ENCODE data around the gene NFATC2.
"Not testable (repeated sequence)": the region's sequence is repeated elsewhere in the genome, so short reads cannot be mapped to it uniquely, and the experiment has no call there.

Gene NFATC2

DNA sequence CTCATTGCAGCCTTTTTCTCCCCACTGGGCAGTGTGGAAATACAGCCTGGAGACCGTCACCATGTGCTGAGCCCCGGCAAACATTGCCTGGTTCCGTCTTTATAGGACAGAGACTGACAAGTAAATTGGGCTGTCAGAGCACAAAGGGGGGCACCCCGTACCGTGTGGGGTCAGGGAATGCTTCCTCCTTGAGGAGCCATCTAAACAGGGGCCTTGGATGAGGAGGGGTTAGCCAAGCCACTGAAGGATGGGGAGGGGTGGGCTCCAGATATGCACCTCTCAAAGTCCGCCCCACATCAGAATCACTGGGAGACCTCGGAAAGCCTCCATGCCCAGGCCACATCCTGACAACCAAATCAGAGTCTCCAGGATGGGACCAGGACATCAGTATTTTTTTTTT lies 73.9 kb downstream of the NFATC2 start:
- DNase-seq = peak; percentile 20

DNA sequence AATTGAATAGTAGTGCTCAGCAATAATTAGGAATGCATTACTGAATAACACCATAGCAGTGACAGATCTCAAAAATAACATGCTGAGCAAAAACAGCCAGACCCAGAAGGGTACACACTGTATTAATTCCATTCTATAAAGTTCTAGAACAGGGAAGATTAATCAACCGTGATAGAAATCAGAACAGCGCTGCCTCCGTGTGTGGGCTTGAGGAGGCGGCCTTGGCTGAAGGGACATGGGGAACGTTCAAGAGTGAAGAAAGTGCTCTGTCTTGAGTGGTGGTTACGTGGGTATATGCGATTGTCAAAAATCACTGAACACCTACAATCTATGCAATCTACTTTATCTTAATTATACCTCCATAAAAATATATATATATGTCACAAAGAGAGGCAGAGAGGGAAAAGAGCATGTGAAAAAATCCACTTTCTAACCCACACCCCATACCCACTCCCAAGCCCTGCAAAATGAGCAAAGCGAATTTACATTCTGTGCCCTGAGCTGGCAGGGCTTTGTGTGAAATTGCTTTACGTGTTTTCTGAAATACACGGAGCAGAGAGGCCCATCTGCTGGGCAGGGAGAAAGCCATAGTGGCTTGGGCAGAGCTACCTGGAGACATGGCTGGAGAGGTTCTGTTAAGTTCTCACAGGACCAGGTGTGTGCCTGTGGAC lies 74.4 kb downstream of the NFATC2 start:
- peak; percentile 34 for DNase-seq

DNA sequence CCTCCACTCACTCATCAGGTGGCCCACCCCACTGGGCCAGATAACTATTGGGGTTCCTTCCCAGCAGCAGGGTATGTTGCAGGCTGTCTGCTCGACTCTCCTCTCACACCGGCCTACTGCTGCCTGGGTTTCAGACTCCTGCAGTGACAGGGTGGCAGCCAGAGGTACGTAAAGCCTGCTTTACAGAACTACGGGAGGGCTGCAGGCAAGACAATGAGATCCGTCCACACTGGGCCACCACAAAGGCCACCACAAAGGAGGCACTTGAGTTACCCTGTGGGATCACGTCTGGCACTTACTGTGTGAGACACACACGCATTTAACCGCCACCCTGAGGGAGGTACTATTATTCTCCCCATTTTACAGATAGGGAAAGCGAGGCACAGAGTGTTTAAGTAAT lies 78.5 kb downstream of the NFATC2 start:
- no peak for DNase-seq

DNA sequence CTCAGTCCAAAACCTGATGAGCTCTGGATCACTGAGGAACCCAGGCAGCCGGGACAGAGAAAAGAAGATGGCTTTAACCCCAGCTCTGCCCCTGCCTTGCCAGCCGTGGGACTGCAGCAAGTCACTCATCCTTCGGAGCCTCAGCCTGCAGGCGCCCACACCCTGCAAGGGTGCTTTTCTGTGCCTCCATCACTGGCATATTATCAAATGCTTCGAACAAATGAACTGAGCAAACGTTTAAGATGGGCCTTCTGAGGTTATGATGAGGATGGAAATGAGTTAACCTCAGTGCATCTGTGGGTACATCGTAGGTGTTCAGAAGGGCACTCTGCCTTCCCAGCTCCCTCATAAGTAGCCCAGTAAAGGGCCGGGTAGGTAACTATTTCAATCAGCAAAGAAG lies 79.0 kb downstream of the NFATC2 start:
- no peak for DNase-seq

DNA sequence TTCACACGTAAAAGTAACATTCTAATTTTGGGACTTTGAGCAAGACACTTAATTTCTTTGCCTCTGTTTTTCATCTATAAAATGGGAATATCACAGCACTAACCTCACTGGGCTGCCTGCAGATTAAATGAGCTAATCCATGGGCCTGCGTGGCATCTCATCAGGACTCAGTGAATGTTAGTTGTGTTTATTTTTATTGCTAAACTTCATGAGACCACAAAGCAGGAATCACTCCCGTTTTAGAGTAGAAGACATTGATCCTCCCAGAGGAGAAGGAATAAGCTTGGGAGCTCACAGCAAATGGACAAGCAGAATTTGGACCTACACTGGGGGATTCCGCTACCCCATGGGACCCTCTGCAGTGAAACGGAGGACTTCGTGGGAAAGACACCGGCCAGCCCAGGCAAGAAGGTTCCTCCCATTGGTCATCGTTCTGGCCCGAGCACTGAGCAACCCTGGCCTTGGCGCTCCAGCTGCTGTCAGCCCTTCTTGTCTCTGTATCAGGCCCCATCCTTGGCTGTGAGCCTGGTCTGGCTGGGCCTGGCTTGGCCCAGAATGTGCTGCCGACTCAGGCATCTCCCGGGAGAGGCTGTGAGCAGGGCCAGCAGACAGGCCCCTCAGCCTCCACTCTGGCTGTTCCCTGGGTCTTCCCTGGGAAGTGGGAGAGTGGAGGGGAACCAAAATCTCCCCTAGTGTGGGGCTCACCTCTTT lies 79.8 kb downstream of the NFATC2 start:
- DNase-seq = no peak

DNA sequence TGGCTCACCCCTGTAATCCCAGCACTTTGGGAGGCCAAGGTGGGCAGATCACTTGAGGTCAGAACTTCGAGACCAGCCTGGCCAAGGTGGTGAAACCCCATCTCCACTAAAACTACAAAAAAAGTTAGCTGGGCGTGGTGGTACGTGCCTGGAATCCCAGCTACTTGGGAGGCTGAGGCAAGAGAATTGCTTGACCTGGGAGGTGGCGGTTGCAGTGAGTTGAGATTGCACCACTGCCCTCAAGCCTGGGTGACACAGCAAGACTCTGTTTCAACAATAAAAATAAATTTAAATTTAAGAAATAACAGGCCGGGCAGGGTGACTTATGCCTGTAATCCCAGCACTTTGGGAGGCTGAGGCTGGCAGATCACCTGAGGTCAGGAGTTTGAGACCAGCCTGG lies 80.7 kb downstream of the NFATC2 start:
- not testable (repeated sequence) for DNase-seq

DNA sequence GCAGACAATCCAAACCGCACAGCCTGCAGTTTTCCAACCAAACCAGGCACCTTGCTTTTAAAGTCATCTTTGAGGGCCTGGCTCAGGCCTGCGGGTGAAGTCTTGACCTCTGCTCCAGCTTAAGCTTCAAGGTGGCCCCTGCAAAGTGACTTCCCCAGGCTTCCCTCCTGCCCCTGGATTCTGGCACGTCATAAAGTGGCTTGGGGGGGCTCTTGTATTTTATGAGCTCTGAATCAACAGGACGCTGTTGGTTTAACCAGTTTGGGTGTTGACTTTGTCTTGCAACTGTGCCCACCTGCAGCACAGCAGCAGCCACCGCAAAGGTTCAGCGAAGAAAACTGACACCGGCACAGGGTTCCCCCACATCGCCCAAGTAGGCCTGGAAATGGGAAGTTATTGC lies 81.2 kb downstream of the NFATC2 start:
- DNase-seq = no peak

DNA sequence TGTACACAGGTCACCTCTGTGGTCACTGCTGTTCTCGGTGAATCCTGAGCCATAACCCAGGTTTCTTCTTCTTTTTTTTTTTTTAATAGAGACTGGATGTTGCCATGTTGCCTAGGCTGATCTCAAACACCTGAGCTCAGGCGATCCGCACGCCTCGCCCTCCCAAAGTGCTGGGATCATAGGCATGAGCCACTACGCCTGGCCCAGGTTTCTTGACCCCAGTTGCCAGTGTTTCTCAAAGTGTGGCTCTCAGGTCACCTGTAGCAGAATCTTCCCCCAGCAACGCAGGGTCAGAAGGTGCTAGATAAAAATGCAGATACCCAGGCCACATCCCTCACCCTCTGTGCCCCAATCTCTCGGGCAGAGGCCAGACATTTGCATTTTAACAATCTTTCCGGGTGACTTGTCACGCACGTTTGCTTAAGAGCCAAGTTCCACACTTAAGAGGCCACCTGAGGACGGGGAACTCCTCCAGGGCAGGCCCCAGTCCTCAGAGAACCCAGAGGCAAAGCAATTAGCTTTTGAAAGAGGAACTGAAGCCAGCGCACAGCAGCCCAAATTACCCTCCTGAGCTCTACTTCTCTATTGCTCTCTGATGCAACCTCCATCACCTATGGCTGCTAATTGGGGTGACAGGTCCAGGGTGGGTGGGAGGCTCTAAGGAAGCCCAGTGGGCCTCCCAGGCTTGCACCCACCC lies 81.8 kb downstream of the NFATC2 start:
- no peak for DNase-seq

DNA sequence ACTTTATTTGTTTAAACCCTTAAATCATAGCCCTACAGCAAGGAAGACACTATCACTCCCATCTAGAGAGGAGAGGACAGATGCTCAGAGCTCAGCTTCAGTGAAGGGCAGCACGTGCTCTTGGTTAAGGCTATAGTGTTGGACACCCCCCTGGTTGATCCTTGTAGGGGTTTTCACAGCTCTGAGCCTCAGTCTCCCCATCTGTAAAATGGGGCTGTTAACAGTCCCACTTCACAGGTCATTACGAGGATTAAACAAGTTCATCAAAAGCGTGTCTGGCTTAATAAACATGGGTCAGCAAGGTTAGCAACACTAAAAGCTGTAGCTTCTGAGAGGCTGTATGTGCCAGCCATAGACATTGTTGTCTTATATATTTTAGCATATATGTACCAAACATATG lies 82.4 kb downstream of the NFATC2 start:
- DNase-seq = no peak

DNA sequence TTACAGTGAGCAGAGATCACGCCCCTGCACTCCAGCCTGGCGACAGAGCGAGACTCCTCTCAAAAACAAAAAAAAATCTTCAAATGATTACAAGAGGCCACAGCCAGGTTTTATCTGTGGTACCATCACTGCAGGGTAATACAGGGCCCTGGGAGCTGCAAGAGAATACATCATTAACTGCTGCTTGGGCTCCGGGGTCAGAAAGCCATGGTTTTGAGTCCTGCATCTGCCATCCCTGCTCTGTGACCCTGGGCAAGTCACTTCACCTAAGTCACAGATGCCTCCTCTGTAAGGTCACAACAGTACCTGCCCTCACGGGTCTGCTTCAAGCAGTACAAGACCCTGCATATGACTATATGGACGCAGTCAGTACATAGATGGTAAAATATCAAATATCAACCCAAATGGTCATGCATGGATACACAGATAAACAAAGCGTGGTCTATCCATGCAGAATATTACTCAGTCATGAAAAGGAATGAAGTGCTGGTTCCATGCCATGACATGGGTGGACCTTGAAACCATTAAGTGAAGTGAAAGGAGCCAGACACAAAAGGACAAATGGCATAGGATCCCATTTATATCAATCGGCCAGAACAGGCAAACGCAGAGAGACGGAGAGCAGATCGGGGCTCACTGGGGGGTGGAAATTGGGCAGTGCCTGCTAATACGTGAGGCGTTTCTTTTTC lies 83.6 kb downstream of the NFATC2 start:
- DNase-seq = no peak

DNA sequence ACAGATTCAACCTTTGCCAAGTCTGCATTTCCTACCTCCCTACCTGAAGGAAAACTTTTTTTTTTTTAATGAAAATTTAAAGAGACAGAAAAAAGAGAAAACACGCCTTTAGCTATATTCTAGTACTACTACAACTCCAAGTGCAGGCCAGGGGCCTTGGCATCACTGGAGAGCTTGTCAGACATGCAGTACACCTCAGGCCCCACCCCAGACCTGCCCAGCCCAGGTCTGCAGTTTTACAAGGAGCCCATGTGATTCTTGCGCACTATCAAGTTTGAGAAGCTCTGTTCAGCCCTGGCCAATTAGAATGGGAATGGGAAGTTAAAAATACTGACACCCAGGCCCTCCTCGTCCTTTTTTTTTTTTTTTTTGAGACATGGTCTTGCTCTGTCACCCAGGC lies 85.0 kb downstream of the NFATC2 start:
- no peak for DNase-seq

DNA sequence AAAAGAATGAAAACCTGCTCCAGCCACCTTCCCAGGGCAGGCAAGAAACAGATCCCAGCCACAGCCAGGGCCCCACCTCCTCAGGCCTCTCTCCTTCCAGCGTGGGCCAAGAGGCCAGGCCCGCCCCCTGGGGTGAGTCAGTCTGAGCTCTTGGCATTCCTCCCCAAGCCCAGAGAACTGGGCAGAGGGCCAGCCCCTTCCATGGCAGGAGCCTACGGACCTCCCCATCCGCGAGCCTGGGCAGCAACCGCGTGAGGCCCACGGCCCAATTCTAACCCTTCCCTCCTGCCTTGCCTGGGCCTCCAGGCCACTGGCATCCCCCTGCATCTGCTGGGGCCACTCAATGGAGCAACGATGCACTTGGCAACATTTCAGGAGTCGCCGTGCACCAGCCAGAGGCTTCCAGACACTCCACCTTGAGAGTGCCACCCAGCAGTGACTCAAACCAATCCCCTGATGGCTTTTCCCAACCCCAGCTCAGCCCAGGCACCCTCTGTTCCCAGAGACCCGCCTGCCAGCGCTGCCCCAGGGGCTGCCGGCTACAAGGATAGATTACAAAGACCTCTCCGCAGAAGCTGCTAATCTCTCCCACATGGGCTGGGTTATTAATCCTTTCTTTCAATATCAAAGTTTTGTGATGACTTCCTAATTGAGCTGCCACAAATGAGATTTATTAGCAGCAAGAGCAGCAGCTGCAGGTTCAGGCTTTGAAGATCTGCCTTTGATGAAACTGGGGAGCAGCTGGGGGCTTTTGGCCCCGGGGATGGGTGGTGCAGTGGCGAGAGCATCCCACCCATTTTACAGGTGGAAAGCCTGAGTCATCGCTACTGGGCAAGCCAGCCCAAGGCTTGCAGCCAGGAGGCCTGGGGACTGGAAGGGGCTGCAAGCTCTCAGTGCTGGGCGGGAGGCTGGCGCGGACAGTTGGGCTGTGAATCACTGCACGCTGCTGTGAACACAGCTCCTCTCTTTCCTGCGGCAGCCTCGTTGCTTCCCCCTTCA lies 85.7 kb downstream of the NFATC2 start:
- peak; percentile 98 for DNase-seq

DNA sequence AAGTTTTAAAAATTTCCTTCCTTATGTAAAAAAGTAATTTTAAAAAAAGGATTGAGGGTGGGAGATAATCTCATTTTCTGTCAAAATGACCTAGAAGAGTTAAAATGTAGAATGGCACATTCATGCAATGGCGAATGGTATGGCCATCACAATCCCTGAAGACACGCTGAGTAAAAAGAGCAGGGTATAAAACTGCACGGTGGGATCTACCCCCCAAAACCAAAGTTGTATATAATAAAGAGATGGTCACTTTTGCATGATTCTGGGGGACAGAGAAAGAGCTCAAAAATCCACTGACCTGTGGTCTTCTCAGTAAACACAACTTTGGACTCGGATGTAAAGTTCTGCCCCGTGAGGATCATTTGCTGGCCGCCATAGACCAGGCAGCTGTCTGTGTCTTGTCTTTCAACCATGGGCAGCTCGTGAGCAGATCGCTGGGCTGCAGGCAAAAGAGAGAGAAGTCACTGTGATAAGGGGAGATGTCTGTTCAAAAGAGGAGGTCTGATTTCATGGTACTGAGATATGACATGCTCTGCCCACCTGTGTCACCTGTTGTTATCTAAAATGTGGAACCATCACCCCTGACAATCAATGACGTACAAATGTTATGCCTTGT lies 88.2 kb downstream of the NFATC2 start:
- no peak for DNase-seq

DNA sequence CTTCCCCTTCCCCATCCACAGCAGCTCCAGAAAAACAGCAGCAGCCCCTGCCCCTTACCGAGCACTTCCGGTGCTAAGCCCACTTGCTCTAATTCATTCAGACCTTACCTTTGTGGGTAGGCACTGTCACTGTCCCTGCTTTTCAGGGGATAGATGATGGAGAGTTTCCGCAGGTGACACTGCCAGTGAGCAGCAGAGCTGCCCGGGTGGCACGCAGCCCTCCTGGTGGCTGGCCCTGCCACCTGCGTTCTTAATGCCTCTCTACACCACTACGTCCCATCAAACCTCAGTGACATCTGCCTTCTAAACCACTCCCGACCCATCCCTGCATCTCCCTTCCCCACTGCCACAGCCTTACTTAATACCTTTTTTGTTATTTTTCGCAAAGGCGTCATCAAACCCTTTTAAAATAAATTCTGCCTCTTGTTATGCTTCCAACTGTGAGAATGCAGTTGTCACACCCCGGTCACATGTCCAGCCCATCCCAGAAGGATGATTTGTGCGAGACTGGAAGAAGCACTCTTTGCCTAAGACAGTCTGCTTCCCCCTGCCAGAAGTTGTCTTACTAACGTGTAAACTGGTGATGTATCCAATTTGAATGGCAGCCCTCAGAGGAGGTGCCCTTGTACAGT lies 89.7 kb downstream of the NFATC2 start:
- no peak for DNase-seq

DNA sequence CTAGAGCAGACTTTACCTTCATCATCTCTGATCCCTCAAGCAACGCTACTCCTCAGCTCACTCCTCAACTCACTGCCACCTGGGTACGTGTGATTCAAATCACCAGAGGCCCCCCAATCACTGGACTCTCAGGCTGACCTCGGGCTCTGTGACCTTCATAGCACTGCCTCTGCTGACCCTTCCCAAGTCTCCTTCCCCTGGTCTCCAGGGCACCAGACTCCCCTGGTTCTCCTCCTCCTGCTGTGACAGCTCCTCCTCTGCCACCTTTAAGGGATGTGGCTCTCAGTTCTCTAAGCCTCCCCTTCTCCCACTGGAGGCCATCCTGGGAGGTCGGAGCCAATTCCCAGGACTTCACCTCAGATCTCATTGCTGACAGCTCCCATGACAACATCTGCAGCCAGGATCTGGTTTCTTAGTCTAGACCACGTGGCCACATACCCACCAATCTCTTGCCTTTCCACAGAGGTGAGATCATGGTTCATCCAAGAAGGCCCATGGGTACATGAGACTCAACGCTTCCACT lies 90.4 kb downstream of the NFATC2 start:
- DNase-seq = no peak

DNA sequence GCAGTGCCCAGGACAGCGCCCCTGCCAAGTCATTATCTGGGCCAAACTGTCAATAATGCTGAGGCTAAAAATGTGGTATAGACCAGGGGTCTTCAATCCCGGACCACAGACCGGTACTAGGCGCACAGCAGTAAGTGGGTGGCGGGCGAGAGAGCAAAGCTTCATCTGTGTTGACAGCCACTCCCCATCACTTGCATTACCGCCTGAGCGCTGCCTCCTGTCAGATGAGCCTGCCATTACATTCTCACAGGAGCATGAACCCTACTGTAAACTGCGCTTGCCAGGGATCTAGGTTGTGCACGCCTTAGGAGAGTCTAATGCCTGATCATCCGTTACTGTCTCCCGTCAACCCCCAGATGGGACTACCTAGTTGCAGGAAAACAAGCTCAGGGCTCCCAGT lies 91.0 kb downstream of the NFATC2 start:
- no peak for DNase-seq

DNA sequence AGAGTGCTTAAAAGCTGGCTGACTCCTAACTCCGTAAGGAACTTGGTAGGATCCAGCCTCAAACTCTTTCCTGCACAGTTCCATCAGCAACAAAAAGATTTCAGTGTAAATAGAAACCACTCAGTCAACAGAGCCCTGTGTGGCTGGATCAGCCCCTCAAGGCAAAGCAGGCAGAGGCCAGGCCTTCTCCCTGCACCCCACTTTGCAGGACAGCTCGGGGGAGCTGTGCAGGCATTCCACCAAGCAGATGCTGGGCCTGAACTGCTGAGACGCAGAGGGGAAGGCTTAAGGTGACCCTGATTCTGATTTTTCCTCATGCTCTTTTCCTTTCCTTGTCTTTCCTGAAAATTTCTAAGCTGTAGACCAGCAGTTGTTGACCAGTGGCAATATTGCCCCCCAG lies 91.5 kb downstream of the NFATC2 start:
- no peak for DNase-seq

DNA sequence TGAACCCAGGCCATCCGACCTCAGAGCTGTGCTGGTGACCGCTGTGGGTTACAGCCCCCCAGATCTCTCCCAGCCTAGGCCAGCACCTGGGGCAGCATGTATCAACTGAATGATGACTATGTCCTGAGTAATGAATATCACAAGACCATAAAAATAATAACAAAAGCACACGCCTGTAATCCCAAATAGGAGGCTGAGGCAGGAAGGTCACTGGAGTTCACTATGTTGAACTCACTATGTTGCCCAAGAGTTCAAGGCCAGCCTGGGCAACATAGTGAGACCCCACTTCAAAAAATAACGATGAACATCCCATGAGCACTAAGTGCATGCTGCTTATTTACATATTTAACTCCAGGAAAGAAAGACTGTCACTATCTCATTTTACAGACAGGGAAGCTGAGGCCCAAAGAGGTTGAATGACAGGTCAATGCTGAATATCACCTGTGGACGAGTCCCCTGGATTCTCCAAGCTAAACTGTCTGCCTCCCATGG lies 92.3 kb downstream of the NFATC2 start:
- DNase-seq = no peak

DNA sequence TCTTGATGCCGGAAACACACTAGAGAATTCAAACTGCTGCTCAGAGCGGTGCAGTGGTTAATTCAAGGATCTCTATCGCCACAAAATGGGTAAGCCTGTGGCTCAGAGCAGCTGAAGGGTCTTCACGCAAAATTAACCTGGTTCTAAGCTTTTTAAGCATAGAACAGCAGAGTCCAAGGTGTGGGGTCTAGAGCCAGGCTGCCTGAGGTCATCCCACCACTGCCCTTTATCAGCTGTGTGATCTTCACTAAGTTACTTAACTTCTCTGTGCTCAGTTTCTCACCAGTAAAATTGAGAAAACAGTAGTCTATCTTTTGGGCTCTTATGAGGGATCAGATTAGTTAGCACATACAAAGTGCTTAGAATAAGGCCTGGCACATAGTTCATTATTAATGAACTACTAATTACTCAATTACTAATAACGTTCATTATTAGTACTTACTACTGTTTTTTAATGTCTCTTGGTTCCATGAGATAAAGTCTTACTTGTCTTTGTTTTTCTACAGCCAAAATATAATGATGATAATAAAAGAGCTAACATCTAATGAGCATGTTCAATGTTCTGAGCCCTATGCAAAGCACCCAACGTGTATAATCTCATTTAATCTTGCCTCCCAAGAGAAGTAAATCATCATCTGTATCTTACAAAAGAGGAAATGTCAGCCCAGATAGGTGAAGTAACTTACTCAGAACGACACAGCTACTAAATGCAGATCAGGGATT lies 92.9 kb downstream of the NFATC2 start:
- DNase-seq = no peak

DNA sequence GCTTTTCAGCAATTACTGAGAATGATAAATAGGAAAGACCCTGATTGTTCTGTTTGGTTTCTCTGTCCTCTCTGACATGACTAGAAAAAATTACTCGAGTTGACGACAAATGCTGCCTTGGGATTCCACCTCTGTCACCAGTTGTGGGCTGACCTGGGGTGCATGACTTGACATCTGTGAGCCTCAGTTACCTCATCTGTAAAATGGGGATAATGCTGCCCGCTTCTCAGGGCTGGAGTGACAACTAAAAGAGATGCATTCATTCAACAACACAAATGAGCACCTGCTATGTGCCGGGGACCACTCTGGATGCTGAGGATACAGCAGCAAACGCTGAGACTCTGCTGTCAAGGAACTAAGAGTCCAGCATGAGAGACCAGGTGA lies 94.8 kb downstream of the NFATC2 start:
- DNase-seq = peak; percentile 67

Measured in islet precursor cell (in vitro differentiated cells).